C4-2B (cell line): Measurements from ENCODE around the gene FGF12.
A peak's percentile ranks its signal among the peaks of the same experiment; 100 is the strongest.

Experiments
- H3K27ac ChIP-seq: fragments of 450-650 bp; 2 replicates; pipeline ENCODE4 v1.5.1; 2017
- CTCF ChIP-seq: fragments of 450-650 bp; conservative IDR thresholded peaks from 2 replicates; pipeline ENCODE4 v1.5.1; 2017; ENCODE audit warnings: mild to moderate bottlenecking
- ZFX ChIP-seq: fragments of 450-650 bp; IDR thresholded peaks from 2 replicates; pipeline ENCODE4 v1.6.1; 2017

Gene FGF12

GRCh38 chr3:192435241-192435640, 292.1 kb downstream of the FGF12 start:
- no peak for TF ChIP-seq ZFX
- no peak for TF ChIP-seq CTCF
- H3K27ac ChIP-seq = no peak overlapping the region

GRCh38 chr3:192434186-192434585, 293.2 kb downstream of the FGF12 start:
- TF ChIP-seq CTCF (no peak), ZFX (no peak)

GRCh38 chr3:192433704-192434103, 293.6 kb downstream of the FGF12 start:
- H3K27ac ChIP-seq = no peak overlapping the region
- no peak for TF ChIP-seq CTCF
- TF ChIP-seq ZFX = no peak

More at GRCh38 chr3:192434186-192434585, 293.2 kb downstream of the FGF12 start:
- no peak overlapping the region for H3K27ac ChIP-seq

- no peak for TF ChIP-seq ZFX
- peak; percentile 60 for TF ChIP-seq CTCF
- no peak overlapping the region for H3K27ac ChIP-seq
Measured at GRCh38 chr3:192422997-192423342, 304.4 kb downstream of the FGF12 start.

- no peak overlapping the region for H3K27ac ChIP-seq
- TF ChIP-seq CTCF (no peak), ZFX (no peak)
Measured at GRCh38 chr3:192422321-192422996, 304.9 kb downstream of the FGF12 start.

- no peak for TF ChIP-seq ZFX
- TF ChIP-seq CTCF = no peak
- no peak overlapping the region for H3K27ac ChIP-seq
Measured at GRCh38 chr3:192419312-192419711, 308.0 kb downstream of the FGF12 start.

- H3K27ac ChIP-seq = no peak overlapping the region
- TF ChIP-seq ZFX (no peak), CTCF (no peak)
Measured at GRCh38 chr3:192417559-192418055, 309.7 kb downstream of the FGF12 start.
